GDM1 (cell line): ENCODE results near the gene SMIM10.
"Not testable (repeated sequence)": the region's sequence is repeated elsewhere in the genome, so short reads cannot be mapped to it uniquely, and the experiment has no call there.

Experiments
- DNase-seq: peaks from one replicate; lab custom pipeline; 2025; lab: John Stamatoyannopoulos, UW

Gene SMIM10

GRCh38 chrX:135010921-135011320 is 20.1 kb downstream of the SMIM10 start:
- no peak for DNase-seq

DNA sequence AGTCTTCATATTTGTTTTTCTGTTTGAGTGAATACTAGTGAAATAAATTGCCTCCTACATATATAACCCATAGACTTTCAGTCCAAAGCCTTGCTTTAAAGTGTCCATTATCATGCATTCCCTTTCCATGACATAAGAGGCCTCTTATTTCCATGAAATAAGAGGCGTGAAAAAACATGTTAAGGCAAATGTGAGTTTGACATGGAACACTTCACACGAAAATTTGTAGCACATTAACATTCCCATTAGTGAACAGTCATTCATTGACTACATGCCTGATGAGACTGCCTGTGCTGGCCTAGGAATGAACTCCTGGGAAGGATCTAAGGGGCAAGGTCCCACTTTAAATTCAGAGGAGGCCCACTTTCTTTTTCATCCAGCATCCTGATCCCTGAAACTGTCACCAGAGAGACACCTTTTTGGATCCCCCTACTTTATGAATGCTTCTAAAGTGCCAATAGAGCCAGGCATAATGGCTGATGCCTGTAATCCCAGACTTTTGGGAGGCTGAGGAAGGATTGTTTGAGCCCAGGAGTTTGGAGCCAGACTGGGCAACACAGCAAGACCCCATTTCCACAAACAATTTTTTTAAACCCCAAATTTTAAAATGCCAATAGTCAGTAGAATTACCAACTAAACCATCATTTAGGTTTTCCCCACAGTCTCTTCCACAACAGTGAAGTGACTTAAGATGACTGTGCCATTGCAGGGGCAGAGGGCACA is 24.9 kb downstream of the SMIM10 start:
- no peak for DNase-seq

- not testable (repeated sequence) for DNase-seq
Observed at GRCh38 chrX:135019890-135020289, 29.1 kb downstream of the SMIM10 start.

DNA sequence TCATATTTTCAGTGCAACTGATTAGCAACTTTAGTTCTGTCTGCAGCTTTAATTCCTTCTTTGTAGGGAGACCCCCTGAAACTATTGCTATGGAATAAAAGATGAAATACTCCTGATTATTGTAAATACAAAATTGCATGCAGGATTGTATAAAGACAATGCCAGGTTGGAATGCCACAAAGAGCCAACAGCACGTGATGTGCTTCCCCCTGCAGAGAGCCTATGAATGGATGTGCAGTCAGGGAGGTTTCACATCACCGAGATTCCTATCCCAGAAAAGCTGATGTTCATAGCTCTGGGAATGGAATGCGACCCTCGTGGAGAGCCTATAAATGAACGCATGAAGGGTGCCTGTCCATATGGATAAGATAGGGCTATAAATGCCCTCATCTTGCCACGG is 33.0 kb downstream of the SMIM10 start:
- not testable (repeated sequence) for DNase-seq

DNA sequence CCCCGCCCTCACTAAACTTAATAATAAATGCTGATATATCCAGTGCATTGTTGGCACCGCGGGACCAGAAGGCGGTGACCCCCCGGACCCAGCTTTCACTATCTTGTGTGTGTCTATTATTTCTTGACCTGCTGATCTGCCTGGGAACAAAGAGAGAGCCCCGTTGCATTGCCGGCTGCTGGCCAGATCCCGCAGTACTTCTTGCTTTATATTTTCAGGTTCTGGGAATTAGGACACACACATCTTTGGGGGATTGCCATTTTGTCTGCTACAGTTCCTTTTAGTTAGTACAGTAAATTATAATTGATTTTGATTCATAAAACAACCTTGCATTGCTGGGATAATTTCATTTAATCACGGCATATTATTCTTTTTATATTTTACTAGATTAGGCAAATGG is 33.7 kb downstream of the SMIM10 start:
- no peak for DNase-seq

DNA sequence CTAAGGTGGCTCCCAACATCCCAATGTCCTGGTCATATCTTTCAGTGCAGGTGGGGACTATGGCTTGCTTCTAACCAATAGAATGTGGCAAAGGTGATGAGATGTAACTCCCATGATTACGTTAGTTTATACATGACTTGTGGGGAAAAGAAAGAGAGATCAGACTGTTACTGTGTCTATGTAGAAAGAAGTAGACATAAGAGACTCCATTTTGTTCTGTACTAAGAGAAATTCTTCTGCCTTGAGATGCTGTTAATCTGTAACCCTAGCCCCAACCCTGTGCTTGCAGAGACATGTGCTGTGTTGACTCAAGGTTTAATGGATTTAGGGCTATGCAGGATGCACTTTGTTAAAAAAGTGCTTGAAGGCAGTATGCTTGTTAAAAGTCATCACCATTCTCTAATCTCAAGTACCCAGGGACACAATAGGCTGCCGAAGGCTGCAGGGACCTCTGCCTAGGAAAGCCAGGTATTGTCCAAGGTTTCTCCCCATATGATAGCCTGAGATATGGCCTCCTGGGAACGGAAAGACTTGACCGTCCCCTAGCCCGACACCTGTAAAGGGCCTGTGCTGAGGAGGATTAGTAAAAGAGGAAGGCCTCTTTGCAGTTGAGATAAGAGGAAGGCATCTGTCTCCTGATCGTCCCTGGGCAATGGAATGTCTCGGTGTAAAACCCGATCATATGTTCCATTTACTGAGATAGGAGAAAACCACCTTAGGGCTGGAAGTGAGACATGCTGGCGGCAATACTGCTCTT is 39.6 kb downstream of the SMIM10 start:
- DNase-seq, result not testable (repeated sequence)

DNA sequence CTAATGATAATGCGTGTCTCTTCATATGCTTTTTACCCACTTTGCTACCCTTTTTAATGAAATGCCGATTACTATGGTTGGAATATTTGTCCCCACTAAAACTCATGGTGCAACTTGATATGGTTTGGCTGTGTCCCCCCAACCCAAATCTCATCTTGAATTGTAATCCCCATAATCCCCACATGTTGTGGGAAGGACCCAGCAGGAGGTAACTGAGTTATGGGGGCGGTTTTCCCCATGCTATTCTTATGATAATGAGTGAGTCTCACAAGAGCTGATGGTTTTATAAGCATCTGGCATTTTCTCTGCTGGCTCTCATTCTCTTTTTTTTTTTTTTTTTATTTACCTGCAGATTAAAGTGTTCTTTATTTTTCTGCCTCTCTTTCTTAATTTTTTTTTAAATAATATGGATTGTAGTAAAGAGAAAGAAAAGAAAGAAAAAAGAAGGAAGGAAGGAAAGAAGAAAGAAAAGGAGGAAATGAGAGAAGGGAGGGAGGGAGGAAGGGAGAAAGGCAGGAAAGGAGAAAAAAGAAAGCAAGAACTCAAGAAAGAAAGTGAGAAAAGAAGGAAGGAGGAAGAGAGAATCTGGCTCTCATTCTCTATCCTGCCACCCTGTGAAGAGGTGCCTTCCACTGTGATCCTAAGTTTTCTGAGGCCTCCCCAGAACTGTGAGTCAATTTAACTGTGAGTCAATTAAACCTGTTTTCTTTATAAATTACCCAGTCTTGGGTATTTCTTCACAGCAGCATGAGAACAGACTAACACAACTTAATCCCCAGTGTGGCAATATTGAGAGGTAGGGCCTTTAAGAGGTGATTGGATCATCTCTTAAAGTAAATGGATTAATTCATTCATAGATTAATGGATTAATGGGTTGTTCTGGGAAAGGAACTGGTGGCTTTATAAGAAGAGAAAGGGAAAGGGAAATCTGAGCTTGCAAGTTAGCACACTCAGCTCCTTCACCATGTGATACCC is 50.6 kb downstream of the SMIM10 start:
- DNase-seq, result not testable (repeated sequence)
